ENCODE data around the gene EIF2AK2.

The EIF2AK2 gene

GRCh38 chr2:37168217-37168981, 11.6 kb upstream of the EIF2AK2 start:
- DNase-seq (ENCODE audit: low read depth), result peak; percentile 31

GRCh38 chr2:37167636-37168180, 10.9 kb upstream of the EIF2AK2 start:
- DNase-seq (ENCODE audit: low read depth), result no peak

- DNase-seq (ENCODE audit: low read depth), result no peak
These were observed 8.0 kb upstream of the EIF2AK2 start for GRCh38 chr2:37164757-37165156.

- DNase-seq (ENCODE audit: low read depth), result peak; percentile 20
These were observed 516 bp downstream of the EIF2AK2 start for GRCh38 chr2:37156071-37156856.

- DNase-seq (ENCODE audit: low read depth), result no peak
These were observed 2.0 kb downstream of the EIF2AK2 start for GRCh38 chr2:37154785-37155184.

- DNase-seq (ENCODE audit: low read depth), result no peak
These were observed 3.6 kb downstream of the EIF2AK2 start for GRCh38 chr2:37153224-37153623.

- DNase-seq (ENCODE audit: low read depth), result no peak
These were observed 7.0 kb downstream of the EIF2AK2 start for GRCh38 chr2:37149626-37150322.

- DNase-seq (ENCODE audit: low read depth), result no peak
These were observed 8.5 kb downstream of the EIF2AK2 start for GRCh38 chr2:37148325-37148724.

- no peak for DNase-seq (ENCODE audit: low read depth)
These were observed 10.7 kb downstream of the EIF2AK2 start for GRCh38 chr2:37146062-37146461.

- DNase-seq (ENCODE audit: low read depth), result no peak
These were observed 12.8 kb downstream of the EIF2AK2 start for GRCh38 chr2:37143974-37144373.

- DNase-seq (ENCODE audit: low read depth), result no peak
These were observed 14.2 kb downstream of the EIF2AK2 start for GRCh38 chr2:37142546-37142945.

GRCh38 chr2:37132914-37133313, 23.9 kb downstream of the EIF2AK2 start:
- DNase-seq (ENCODE audit: low read depth), result no peak

- no peak for DNase-seq (ENCODE audit: low read depth)
These were observed 31.4 kb downstream of the EIF2AK2 start for GRCh38 chr2:37125416-37125815.

GRCh38 chr2:37119157-37119556, 37.6 kb downstream of the EIF2AK2 start:
- DNase-seq (ENCODE audit: low read depth), result no peak

GRCh38 chr2:37117566-37117965, 39.2 kb downstream of the EIF2AK2 start:
- DNase-seq (ENCODE audit: low read depth), result no peak

GRCh38 chr2:37111958-37112357, 44.8 kb downstream of the EIF2AK2 start:
- DNase-seq (ENCODE audit: low read depth), result no peak

- DNase-seq (ENCODE audit: low read depth), result no peak
These were observed 46.2 kb downstream of the EIF2AK2 start for GRCh38 chr2:37110306-37111212.

GRCh38 chr2:37109523-37109922, 47.3 kb downstream of the EIF2AK2 start:
- no peak for DNase-seq (ENCODE audit: low read depth)

- no peak for DNase-seq (ENCODE audit: low read depth)
These were observed 51.6 kb downstream of the EIF2AK2 start for GRCh38 chr2:37105150-37105549.

- DNase-seq (ENCODE audit: low read depth), result no peak
These were observed 52.6 kb downstream of the EIF2AK2 start for GRCh38 chr2:37104178-37104577.

GRCh38 chr2:37102588-37102987, 54.2 kb downstream of the EIF2AK2 start:
- DNase-seq (ENCODE audit: low read depth), result no peak
